ENCODE data around the gene NEURL3. TPM values are rescaled to one million over a fixed set of nuclear protein-coding genes. Genes with fewer than 3 reads are reported as not detected.

The NEURL3 gene
- total and polyA plus RNA-seq, 7 experiments from 2014 or later = 0.27 to 1.3 (median 0.43) TPM; not detected in 4

Other genes with a start within 250 kb of the NEURL3 start
- gene TMEM127, start 239.4 kb downstream of the NEURL3 start, total RNA-seq = 10 to 100 TPM; 33.7 to 69.0 (median 40.4) TPM
- 10 to 100 TPM; 23.6 to 38.0 TPM for gene TMEM127, start 239.4 kb downstream of the NEURL3 start, polyA plus RNA-seq
- 10 to 100 TPM; 62.1 to 85.3 (median 71.6) TPM for gene CIAO1, start 239.1 kb downstream of the NEURL3 start, total RNA-seq
- gene CIAO1, start 239.1 kb downstream of the NEURL3 start, polyA plus RNA-seq = 100 to 1,000 TPM in 1 of 2 donors, 10 to 100 TPM in 1; 85.5 to 115 TPM
- 100 to 1,000 TPM; 165 to 255 (median 212) TPM for gene SNRNP200, start 199.8 kb downstream of the NEURL3 start, total RNA-seq
- 100 to 1,000 TPM in 1 of 2 donors, 10 to 100 TPM in 1; 86.6 to 137 TPM for gene SNRNP200, start 199.8 kb downstream of the NEURL3 start, polyA plus RNA-seq
- gene ITPRIPL1, start 180.0 kb downstream of the NEURL3 start, total RNA-seq = 10 to 100 TPM in 1 of 5 experiments, 1 to 10 TPM in 2, under 1 TPM in 2; 0.79 to 30.4 (median 1.2) TPM
- under 1 TPM; 0.37 to 0.85 TPM for gene ITPRIPL1, start 180.0 kb downstream of the NEURL3 start, polyA plus RNA-seq
- 10 to 100 TPM in 1 of 5 experiments, under 1 TPM in 4; 0.16 to 50.2 (median 0.66) TPM for gene NCAPH, start 169.6 kb downstream of the NEURL3 start, total RNA-seq
- gene NCAPH, start 169.6 kb downstream of the NEURL3 start, polyA plus RNA-seq = not detected
- 100 to 1,000 TPM in 3 of 5 experiments, 10 to 100 TPM in 2; 82.4 to 182 (median 113) TPM for gene ARID5A, start 31.4 kb upstream of the NEURL3 start, total RNA-seq
- gene ARID5A, start 31.4 kb upstream of the NEURL3 start, polyA plus RNA-seq = 100 to 1,000 TPM in 1 of 2 donors, 10 to 100 TPM in 1; 52.2 to 111 TPM
- gene KANSL3, start 133.0 kb upstream of the NEURL3 start, total RNA-seq = 10 to 100 TPM; 54.0 to 65.0 (median 55.9) TPM
- 10 to 100 TPM; 13.5 to 22.7 TPM for gene KANSL3, start 133.0 kb upstream of the NEURL3 start, polyA plus RNA-seq
- not detected for gene FER1L5, start 137.4 kb upstream of the NEURL3 start, total RNA-seq
- under 1 TPM in 1 of 2 donors, not detected in 1; 0.02 TPM for gene FER1L5, start 137.4 kb upstream of the NEURL3 start, polyA plus RNA-seq
- gene LMAN2L, start 234.7 kb upstream of the NEURL3 start, total RNA-seq = 10 to 100 TPM in 2 of 5 experiments, 1 to 10 TPM in 3; 5.0 to 10.9 (median 9.2) TPM
- 10 to 100 TPM; 16.8 to 28.4 TPM for gene LMAN2L, start 234.7 kb upstream of the NEURL3 start, polyA plus RNA-seq